DMS153 treated with DMSO at 0.1 percent for 48 hours (cell line): ENCODE measurements around the gene CMC2.

ENCODE experiments used
- DNase-seq: peaks from one replicate; lab custom pipeline; 2025; ENCODE audit not compliant: unreplicated experiment; lab: John Stamatoyannopoulos, UW

CMC2 gene

GRCh38 chr16:81003610-81004460 is 2.9 kb downstream of the CMC2 start:
- DNase-seq = no peak

- DNase-seq = no peak
These were observed 3.6 kb downstream of the CMC2 start for GRCh38 chr16:81003064-81003463.

- no peak for DNase-seq
These were observed 5.4 kb downstream of the CMC2 start for GRCh38 chr16:81001330-81001729.

- no peak for DNase-seq
These were observed 5.8 kb downstream of the CMC2 start for GRCh38 chr16:81000873-81001272.

GRCh38 chr16:80997964-80998620 is 8.6 kb downstream of the CMC2 start:
- DNase-seq = no peak

- DNase-seq = no peak
These were observed 9.4 kb downstream of the CMC2 start for GRCh38 chr16:80997139-80997798.

GRCh38 chr16:80996688-80997138 is 10.0 kb downstream of the CMC2 start:
- DNase-seq = no peak

- DNase-seq = no peak
These were observed 12.2 kb downstream of the CMC2 start for GRCh38 chr16:80994451-80994850.

- DNase-seq = no peak
These were observed 12.9 kb downstream of the CMC2 start for GRCh38 chr16:80993834-80994233.

GRCh38 chr16:80993307-80993706 is 13.4 kb downstream of the CMC2 start:
- DNase-seq = no peak

GRCh38 chr16:80992676-80993293 is 13.9 kb downstream of the CMC2 start:
- no peak for DNase-seq

- DNase-seq = no peak
These were observed 14.8 kb downstream of the CMC2 start for GRCh38 chr16:80991792-80992430.

GRCh38 chr16:80990978-80991377 is 15.7 kb downstream of the CMC2 start:
- no peak for DNase-seq

- DNase-seq = no peak
These were observed 16.1 kb downstream of the CMC2 start for GRCh38 chr16:80990577-80990976.

- no peak for DNase-seq
These were observed 16.9 kb downstream of the CMC2 start for GRCh38 chr16:80989801-80990200.

GRCh38 chr16:80988756-80989155 is 17.9 kb downstream of the CMC2 start:
- no peak for DNase-seq

GRCh38 chr16:80986557-80986956 is 20.1 kb downstream of the CMC2 start:
- DNase-seq = no peak

- no peak for DNase-seq
These were observed 21.1 kb downstream of the CMC2 start for GRCh38 chr16:80985611-80986010.

GRCh38 chr16:80984124-80984892 is 22.4 kb downstream of the CMC2 start:
- no peak for DNase-seq

GRCh38 chr16:80982646-80983045 is 24.0 kb downstream of the CMC2 start:
- DNase-seq = no peak
